AG08396 (cell line): ENCODE results near the gene ZNF423.

ENCODE experiments used
- DNase-seq: peaks from one replicate; pipeline ENCODE4 v3.0.0; 2012; ENCODE audit warnings: low spot score, mixed read lengths

The ZNF423 gene

GRCh38 chr16:49720225-49720624 is 135.7 kb downstream of the ZNF423 start:
- DNase-seq, result no peak

GRCh38 chr16:49717689-49718088 is 138.2 kb downstream of the ZNF423 start:
- no peak for DNase-seq

- DNase-seq, result no peak
Measured at GRCh38 chr16:49716339-49716934, 139.5 kb downstream of the ZNF423 start.

GRCh38 chr16:49713770-49714169 is 142.1 kb downstream of the ZNF423 start:
- no peak for DNase-seq

- DNase-seq, result no peak
Measured at GRCh38 chr16:49712542-49712941, 143.4 kb downstream of the ZNF423 start.

- no peak for DNase-seq
Measured at GRCh38 chr16:49712106-49712505, 143.8 kb downstream of the ZNF423 start.

GRCh38 chr16:49709057-49709456 is 146.9 kb downstream of the ZNF423 start:
- no peak for DNase-seq

GRCh38 chr16:49708491-49708890 is 147.4 kb downstream of the ZNF423 start:
- no peak for DNase-seq

GRCh38 chr16:49706620-49707355 is 149.1 kb downstream of the ZNF423 start:
- no peak for DNase-seq

- DNase-seq, result no peak
Measured at GRCh38 chr16:49704586-49705155, 151.2 kb downstream of the ZNF423 start.

GRCh38 chr16:49703483-49703882 is 152.4 kb downstream of the ZNF423 start:
- DNase-seq, result no peak

- DNase-seq, result no peak
Measured at GRCh38 chr16:49701789-49702494, 154.0 kb downstream of the ZNF423 start.

- no peak for DNase-seq
Measured at GRCh38 chr16:49701065-49701685, 154.7 kb downstream of the ZNF423 start.

GRCh38 chr16:49700251-49701064 is 155.5 kb downstream of the ZNF423 start:
- DNase-seq, result no peak

- DNase-seq, result no peak
Measured at GRCh38 chr16:49699841-49700175, 156.1 kb downstream of the ZNF423 start.

- DNase-seq, result no peak
Measured at GRCh38 chr16:49698931-49699840, 156.7 kb downstream of the ZNF423 start.

- DNase-seq, result no peak
Measured at GRCh38 chr16:49698453-49698815, 157.5 kb downstream of the ZNF423 start.

GRCh38 chr16:49697631-49698452 is 158.1 kb downstream of the ZNF423 start:
- DNase-seq, result no peak

- DNase-seq, result no peak
Measured at GRCh38 chr16:49696414-49697101, 159.4 kb downstream of the ZNF423 start.
